MCF 10A (cell line): ENCODE data around the gene TNS3. TPM values are rescaled to one million over a fixed set of nuclear protein-coding genes. Genes with fewer than 3 reads are reported as not detected.
A peak's percentile ranks its signal among the peaks of the same experiment; 100 is the strongest.

Experiments used
- BruUV-seq: library from RNA; stranded (reverse); fragments of 400-500 nt; replicated peaks from 2 replicates; lab custom pipeline; 2021; lab: Mats Ljungman, UMichigan
- CTCF ChIA-PET: fragments of 300-600 bp; sonication (Branson Sonifier 250); formaldehyde crosslinking; extraction: SDS; loops from one replicate; lab custom pipeline; 2021; ENCODE audit warnings: antibody characterized with exemption, inconsistent platforms; lab: Yijun Ruan, JAX
- POLR2A ChIA-PET: fragments of 300-600, 350-650 bp; sonication (Branson Sonifier 250); formaldehyde crosslinking; extraction: SDS; loops from one replicate; lab custom pipeline; 2020; ENCODE audit warnings: antibody characterized with exemption, inconsistent platforms; lab: Yijun Ruan, JAX
- DNase-seq: peaks from one replicate; pipeline ENCODE4 v3.0.0-alpha.2; 2018; ENCODE audit not compliant: unreplicated experiment
- H3K27ac Mint-ChIP-seq: one replicate; pipeline ENCODE4 v1.8.0; 2022; ENCODE audit warnings: mild to moderate bottlenecking, low read depth, mixed read lengths; ENCODE audit not compliant: unreplicated experiment
- H3K27me3 Mint-ChIP-seq: one replicate; pipeline ENCODE4 v1.8.0; 2022; ENCODE audit warnings: mixed read lengths; ENCODE audit not compliant: insufficient read depth, unreplicated experiment
- H3K36me3 Mint-ChIP-seq: one replicate; pipeline ENCODE4 v1.8.0; 2022; ENCODE audit warnings: mild to moderate bottlenecking, moderate library complexity, mixed read lengths; ENCODE audit not compliant: insufficient read depth, unreplicated experiment
- H3K4me1 Mint-ChIP-seq: one replicate; pipeline ENCODE4 v1.8.0; 2022; ENCODE audit warnings: mixed read lengths; ENCODE audit not compliant: insufficient read depth, unreplicated experiment
- H3K4me3 Mint-ChIP-seq: one replicate; pipeline ENCODE4 v1.8.0; 2022; ENCODE audit warnings: mild to moderate bottlenecking, moderate library complexity, mixed read lengths; ENCODE audit not compliant: unreplicated experiment
- H3K9me3 Mint-ChIP-seq: one replicate; pipeline ENCODE4 v1.8.0; 2022; ENCODE audit warnings: mixed read lengths; ENCODE audit not compliant: unreplicated experiment
- CTCF ChIP-seq: fragments of 200-600 bp; IDR thresholded peaks from one replicate; pipeline ENCODE4 v1.8.0; 2022; ENCODE audit warnings: antibody characterized with exemption, mild to moderate bottlenecking; ENCODE audit not compliant: unreplicated experiment
- intact Hi-C: fragments of 100-400 bp; cut with micrococcal nuclease; formaldehyde crosslinking; loops from 2 replicates; pipeline ENCODE4 v1.14.1; 2022
- total RNA-seq: library from RNA; stranded (reverse); gene quantifications from 2 replicates; pipeline ENCODE4 v1.2.3, GENCODE V29; 2022

The TNS3 gene
- total RNA-seq, 1 experiment from 2014 or later = 30.1 TPM

- H3K9me3 Mint-ChIP-seq = no peaks in the 10 kb centered on the region
- no peak for TF ChIP-seq CTCF
- DNase-seq = no peak
- no peak overlapping the region for H3K27ac Mint-ChIP-seq
- H3K4me3 Mint-ChIP-seq = no peak overlapping the region
- intact Hi-C loops = loop anchor here (5.0 kb wide), 1 partner anchor 117 kb away; no protein-coding TSS in a partner anchor
- peaks cover 33% of the 10 kb centered on the region for H3K4me1 Mint-ChIP-seq
- no TSS peak for BruUV-seq
- H3K27me3 Mint-ChIP-seq = no peaks in the 10 kb centered on the region
- no peaks in the 10 kb centered on the region for H3K36me3 Mint-ChIP-seq
- ChIA-PET POLR2A (no interaction called here), CTCF (interaction anchor here (0.6 to 2.7 kb wide), 3 partner anchors 11 to 219 kb away, joined by 3 to 8 read pairs (median 3); no protein-coding TSS in a partner anchor)
These were observed 96.8 kb downstream of the TNS3 start for GRCh38 chr7:47484923-47485639.

- no peak overlapping the region for H3K27ac Mint-ChIP-seq
These were observed 97.5 kb downstream of the TNS3 start for GRCh38 chr7:47484457-47484856.

GRCh38 chr7:47483604-47484273 is 98.2 kb downstream of the TNS3 start:
- no peaks in the 10 kb centered on the region for H3K9me3 Mint-ChIP-seq
- H3K27me3 Mint-ChIP-seq = no peaks in the 10 kb centered on the region
- no peak overlapping the region for H3K4me3 Mint-ChIP-seq

More at GRCh38 chr7:47484457-47484856, 97.5 kb downstream of the TNS3 start:
- POLR2A ChIA-PET = no interaction called here
- Mint-ChIP-seq H3K27me3 (no peaks in the 10 kb centered on the region), H3K9me3 (no peaks in the 10 kb centered on the region), H3K4me1 (peaks cover 33% of the 10 kb centered on the region), H3K36me3 (no peaks in the 10 kb centered on the region), H3K4me3 (no peak overlapping the region)
- intact Hi-C loops = loop anchor here (5.0 kb wide), 1 partner anchor 118 kb away; no protein-coding TSS in a partner anchor
- no peak for TF ChIP-seq CTCF
- DNase-seq = no peak
- no TSS peak for BruUV-seq
- CTCF ChIA-PET = interaction anchor here (0.9 to 2.7 kb wide), 2 partner anchors 218 to 456 kb away, joined by 4 to 8 read pairs; no protein-coding TSS in a partner anchor

More at GRCh38 chr7:47483604-47484273, 98.2 kb downstream of the TNS3 start:
- CTCF ChIA-PET = interaction anchor here (0.9 to 2.7 kb wide), 2 partner anchors 218 to 457 kb away, joined by 4 to 8 read pairs; no protein-coding TSS in a partner anchor
- H3K4me1 Mint-ChIP-seq = peaks cover 33% of the 10 kb centered on the region
- POLR2A ChIA-PET = interaction anchor here (0.7 kb wide), 1 partner anchor 108 kb away, joined by 3 read pairs; no protein-coding TSS in a partner anchor
- DNase-seq = no peak
- no TSS peak for BruUV-seq
- no peaks in the 10 kb centered on the region for H3K36me3 Mint-ChIP-seq
- TF ChIP-seq CTCF = peak; percentile 8
- intact Hi-C loops = loop anchor here (5.0 kb wide), 1 partner anchor 119 kb away; no protein-coding TSS in a partner anchor
- no peak overlapping the region for H3K27ac Mint-ChIP-seq
